Uterus (tissue), 4 donors: ENCODE results near the gene RAET1L. TPM values are rescaled to one million over a fixed set of nuclear protein-coding genes. Genes with fewer than 3 reads are reported as not detected.
A peak's percentile ranks its signal among the peaks of the same experiment; 100 is the strongest.

Experiments
- DNase-seq, 2 donors: peaks; one replicate each; pipeline ENCODE4 v3.0.0-alpha.2; 2019 to 2020
- H3K27ac ChIP-seq, 2 donors: fragments of 200-600 bp; sonication (generic); 1 replicate in 1 of 2; 2 replicates in 1 of 2; pipeline ENCODE4 v1.5.1; 2016 to 2018
- H3K27me3 ChIP-seq, 2 donors: fragments of 200-600 bp; sonication (generic); one replicate each; pipeline ENCODE4 v1.5.1; 2018 to 2019; ENCODE audit warnings: control low read depth in 1 of 2
- H3K36me3 ChIP-seq, 2 donors: fragments of 200-600 bp; sonication (generic); one replicate each; pipeline ENCODE4 v1.5.1; 2019; ENCODE audit warnings: control low read depth in 1 of 2
- H3K4me1 ChIP-seq, 2 donors: fragments of 200-600 bp; sonication (generic); one replicate each; pipeline ENCODE4 v1.5.1; 2018 to 2019; ENCODE audit warnings: control low read depth in 1 of 2
- H3K4me3 ChIP-seq, 2 donors: fragments of 200-600 bp; sonication (generic); 1 replicate in 1 of 2; 2 replicates in 1 of 2; pipeline ENCODE4 v1.5.1; 2018 to 2019; ENCODE audit warnings: mild to moderate bottlenecking in 1 of 2
- H3K9me3 ChIP-seq, 2 donors: fragments of 200-600 bp; sonication (generic); one replicate each; pipeline ENCODE4 v1.5.1; 2019; ENCODE audit warnings: control low read depth in 1 of 2
- CTCF ChIP-seq, 4 experiments: fragments of 200-600 bp in 2 of 4; fragments of 450-650 bp in 2 of 4; sonication (generic) in 2 of 4; IDR thresholded peaks; one replicate each; pipeline ENCODE4 v1.5.1; 2016 to 2019; ENCODE audit warnings: antibody characterized with exemption in 4 of 4, mild to moderate bottlenecking in 2 of 4, moderate library complexity in 1 of 4
- POLR2A ChIP-seq, 2 donors: fragments of 450-650 bp; IDR thresholded peaks; one replicate each; pipeline ENCODE4 v1.6.1; 2016; ENCODE audit warnings: antibody characterized with exemption in 2 of 2, mild to moderate bottlenecking in 1 of 2, moderate library complexity in 1 of 2
- intact Hi-C: fragments of 100-400 bp; cut with DNase I; formaldehyde crosslinking; loops from one replicate; pipeline ENCODE4 v1.15.1; 2023; ENCODE audit warnings: low total_unique reads
- total RNA-seq, 4 donors: library from RNA; depleted of rRNA in 3 of 4; stranded (reverse); fragments of >200 nt in 3 of 4; gene quantifications; one replicate each; pipeline versions ENCODE4 v1.1.0 to v1.2.4, GENCODE V29; 2014 to 2023
- donor health status: DM: yes; HTN: yes; CAD: no.

RAET1L gene
- total RNA-seq, 4 donors from 2014 or later: not detected

- peak overlapping the region in 1 of 2 donors; percentile 9 for H3K4me3 ChIP-seq
- H3K27ac ChIP-seq: no peak overlapping the region
- intact Hi-C loops: no loop called here
- H3K27me3 ChIP-seq: peaks cover 0 to 42% of the 10 kb centered on the region in 2 donors
- no peaks in the 10 kb centered on the region for H3K9me3 ChIP-seq
- peaks cover 0 to 9% of the 10 kb centered on the region in 2 donors for H3K4me1 ChIP-seq
- DNase-seq: no peak
- TF ChIP-seq POLR2A (IDR thresholded peaks at IDR 0.05): no peak
- no peak for TF ChIP-seq CTCF (IDR thresholded peaks at IDR 0.05)
- H3K36me3 ChIP-seq: no peaks in the 10 kb centered on the region
Observed at GRCh38 chr6:150037526-150038201, 12.3 kb upstream of the RAET1L start.

GRCh38 chr6:150036081-150036480 lies 10.7 kb upstream of the RAET1L start:
- Histone ChIP-seq H3K27me3 (peaks cover 0 to 42% of the 10 kb centered on the region in 2 donors), H3K36me3 (no peaks in the 10 kb centered on the region), H3K4me1 (peaks cover 0 to 9% of the 10 kb centered on the region in 2 donors), H3K4me3 (no peak overlapping the region), H3K9me3 (no peaks in the 10 kb centered on the region), H3K27ac (no peak overlapping the region)
- TF ChIP-seq CTCF (IDR thresholded peaks at IDR 0.05) (no peak), POLR2A (IDR thresholded peaks at IDR 0.05) (no peak)
- no peak for DNase-seq
- intact Hi-C loops: no loop called here

- Histone ChIP-seq H3K36me3 (no peaks in the 10 kb centered on the region), H3K4me3 (no peak overlapping the region), H3K9me3 (no peaks in the 10 kb centered on the region), H3K27me3 (peaks cover 0 to 20% of the 10 kb centered on the region in 2 donors), H3K27ac (no peak overlapping the region), H3K4me1 (peaks cover 0 to 9% of the 10 kb centered on the region in 2 donors)
- DNase-seq: no peak
- intact Hi-C loops: no loop called here
- TF ChIP-seq POLR2A (IDR thresholded peaks at IDR 0.05) (no peak), CTCF (IDR thresholded peaks at IDR 0.05) (no peak)
Observed at GRCh38 chr6:150033207-150033771, 8.0 kb upstream of the RAET1L start.

- H3K36me3 ChIP-seq: no peaks in the 10 kb centered on the region
- peaks cover 0 to 13% of the 10 kb centered on the region in 2 donors for H3K27me3 ChIP-seq
- peaks cover 0 to 4% of the 10 kb centered on the region in 2 donors for H3K4me1 ChIP-seq
- no peak overlapping the region for H3K4me3 ChIP-seq
- no peak overlapping the region for H3K27ac ChIP-seq
- intact Hi-C loops: no loop called here
- TF ChIP-seq CTCF (IDR thresholded peaks at IDR 0.05) (no peak), POLR2A (IDR thresholded peaks at IDR 0.05) (no peak)
- no peak for DNase-seq
- H3K9me3 ChIP-seq: no peaks in the 10 kb centered on the region
Observed at GRCh38 chr6:150032598-150032997, 7.3 kb upstream of the RAET1L start.

- Histone ChIP-seq H3K4me1 (no peaks in the 10 kb centered on the region), H3K9me3 (no peaks in the 10 kb centered on the region), H3K27ac (no peak overlapping the region), H3K27me3 (no peaks in the 10 kb centered on the region), H3K4me3 (no peak overlapping the region), H3K36me3 (no peaks in the 10 kb centered on the region)
- DNase-seq: no peak
- no peak for TF ChIP-seq CTCF (IDR thresholded peaks at IDR 0.05)
- TF ChIP-seq POLR2A (IDR thresholded peaks at IDR 0.05): no peak
- intact Hi-C loops: no loop called here
Observed at GRCh38 chr6:150030611-150031010, 5.3 kb upstream of the RAET1L start.
